Tibial nerve (tissue), 4 donors: Measurements from ENCODE around the gene CFAP54.

Experiments used
- EP300 ChIP-seq, 2 donors: sonication (generic); formaldehyde crosslinking; IDR thresholded peaks; one replicate each; pipeline ENCODE4 v1.6.1; 2017; ENCODE audit warnings: antibody characterized with exemption in 2 of 2, mild to moderate bottlenecking in 1 of 2
- POLR2A ChIP-seq, 2 donors: fragments of 450-650 bp; IDR thresholded peaks; one replicate each; pipeline ENCODE4 v1.6.1; 2017; ENCODE audit warnings: antibody characterized with exemption in 2 of 2, mild to moderate bottlenecking in 2 of 2, moderate library complexity in 2 of 2
- TF ChIP-seq, protein P1 (sequence below), 5 experiments: fragments of 200-600 bp in 3 of 5; fragments of 450-650 bp in 2 of 5; sonication (generic) in 3 of 5; IDR thresholded peaks; one replicate each; pipeline ENCODE4 v1.5.1; 2016 to 2019; ENCODE audit warnings: antibody characterized with exemption in 5 of 5, mild to moderate bottlenecking in 3 of 5, moderate library complexity in 2 of 5

GRCh38 chr12:96858162-96858561, 368.8 kb downstream of the CFAP54 start:
- TF ChIP-seq, protein P1, sequence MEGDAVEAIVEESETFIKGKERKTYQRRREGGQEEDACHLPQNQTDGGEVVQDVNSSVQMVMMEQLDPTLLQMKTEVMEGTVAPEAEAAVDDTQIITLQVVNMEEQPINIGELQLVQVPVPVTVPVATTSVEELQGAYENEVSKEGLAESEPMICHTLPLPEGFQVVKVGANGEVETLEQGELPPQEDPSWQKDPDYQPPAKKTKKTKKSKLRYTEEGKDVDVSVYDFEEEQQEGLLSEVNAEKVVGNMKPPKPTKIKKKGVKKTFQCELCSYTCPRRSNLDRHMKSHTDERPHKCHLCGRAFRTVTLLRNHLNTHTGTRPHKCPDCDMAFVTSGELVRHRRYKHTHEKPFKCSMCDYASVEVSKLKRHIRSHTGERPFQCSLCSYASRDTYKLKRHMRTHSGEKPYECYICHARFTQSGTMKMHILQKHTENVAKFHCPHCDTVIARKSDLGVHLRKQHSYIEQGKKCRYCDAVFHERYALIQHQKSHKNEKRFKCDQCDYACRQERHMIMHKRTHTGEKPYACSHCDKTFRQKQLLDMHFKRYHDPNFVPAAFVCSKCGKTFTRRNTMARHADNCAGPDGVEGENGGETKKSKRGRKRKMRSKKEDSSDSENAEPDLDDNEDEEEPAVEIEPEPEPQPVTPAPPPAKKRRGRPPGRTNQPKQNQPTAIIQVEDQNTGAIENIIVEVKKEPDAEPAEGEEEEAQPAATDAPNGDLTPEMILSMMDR (IDR thresholded peaks at IDR 0.05): no peak
- TF ChIP-seq POLR2A (IDR thresholded peaks at IDR 0.05) (no peak), EP300 (IDR thresholded peaks at IDR 0.05) (no peak)
